DMS153 treated with DMSO at 0.1 percent for 48 hours (cell line): ENCODE data around the gene TOM1L2.

Experiments used
- DNase-seq: peaks from one replicate; lab custom pipeline; 2025; ENCODE audit not compliant: unreplicated experiment; lab: John Stamatoyannopoulos, UW

Gene TOM1L2

DNA sequence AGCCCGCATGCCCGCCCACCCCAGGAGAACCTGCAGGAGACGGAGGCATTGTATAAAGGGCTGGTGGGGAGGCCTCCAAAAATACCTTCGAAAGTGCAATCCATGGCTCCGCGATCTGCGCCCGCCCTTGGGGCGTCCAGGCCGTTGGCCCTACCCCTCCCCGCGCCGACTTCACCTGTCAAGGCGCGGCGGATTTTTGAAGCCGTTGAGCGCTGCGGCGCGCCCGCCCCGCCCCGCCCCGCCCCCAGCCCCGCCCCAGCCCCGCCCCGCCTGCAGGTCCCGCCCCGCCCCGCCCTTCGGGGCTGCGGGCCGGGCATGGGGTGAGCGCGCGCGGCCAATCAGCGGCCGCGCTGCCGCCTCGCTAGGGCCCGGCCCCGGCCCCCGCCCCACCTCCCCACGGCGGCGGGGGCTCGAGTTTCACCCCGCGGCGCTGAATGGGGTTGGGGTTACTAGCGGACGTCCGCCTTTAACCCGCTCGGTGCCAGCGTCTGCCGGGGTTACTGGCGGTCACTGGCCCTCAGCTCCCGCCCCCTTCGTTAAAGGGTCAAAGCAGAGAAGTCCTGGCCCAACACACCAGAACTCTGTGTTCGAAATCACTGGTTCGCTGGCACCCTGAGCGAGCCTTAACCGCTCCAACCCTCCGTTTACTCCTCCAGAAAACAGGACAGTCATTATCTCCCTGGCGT lies 148.6 kb downstream of the TOM1L2 start:
- DNase-seq, result peak; percentile 14

DNA sequence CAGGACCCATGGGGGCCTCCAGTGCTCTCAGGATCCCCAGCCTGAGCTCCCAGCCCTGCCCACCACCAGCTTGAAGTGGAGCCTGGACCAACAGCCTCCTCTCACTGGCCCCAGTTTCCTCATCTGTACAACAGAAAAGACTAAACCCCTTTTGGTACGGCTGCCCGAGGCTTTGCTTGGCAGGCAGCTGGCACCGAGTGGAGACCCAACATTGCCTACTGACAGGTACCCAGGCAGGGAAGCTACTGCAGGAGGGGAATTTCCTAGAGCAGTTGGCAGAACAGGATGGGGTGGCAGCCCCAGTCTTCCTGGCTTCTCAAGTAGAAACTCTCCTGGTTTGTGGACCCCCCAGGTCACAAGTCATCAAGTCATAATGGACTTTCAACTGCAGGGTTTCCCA lies 149.6 kb downstream of the TOM1L2 start:
- DNase-seq, result no peak

DNA sequence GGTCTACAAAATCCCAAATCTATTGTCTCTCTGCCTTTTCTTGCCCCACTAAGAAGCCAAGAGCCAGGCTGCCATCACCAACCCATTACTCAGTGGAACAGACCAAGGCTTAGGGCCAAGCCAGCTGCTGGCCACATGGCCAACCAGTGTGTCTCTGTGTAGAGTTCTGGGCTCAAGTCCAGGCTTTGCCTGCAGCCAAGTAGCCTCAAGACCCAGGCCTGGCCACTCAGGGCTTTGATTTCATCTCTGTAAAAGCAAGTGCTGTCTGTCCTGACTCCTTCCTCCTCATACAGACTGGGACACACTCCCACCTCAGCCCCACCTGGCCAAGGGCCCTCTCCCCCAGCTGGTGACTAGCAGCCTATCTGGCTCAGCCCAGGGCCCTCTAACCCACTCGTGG lies 150.0 kb downstream of the TOM1L2 start:
- no peak for DNase-seq

DNA sequence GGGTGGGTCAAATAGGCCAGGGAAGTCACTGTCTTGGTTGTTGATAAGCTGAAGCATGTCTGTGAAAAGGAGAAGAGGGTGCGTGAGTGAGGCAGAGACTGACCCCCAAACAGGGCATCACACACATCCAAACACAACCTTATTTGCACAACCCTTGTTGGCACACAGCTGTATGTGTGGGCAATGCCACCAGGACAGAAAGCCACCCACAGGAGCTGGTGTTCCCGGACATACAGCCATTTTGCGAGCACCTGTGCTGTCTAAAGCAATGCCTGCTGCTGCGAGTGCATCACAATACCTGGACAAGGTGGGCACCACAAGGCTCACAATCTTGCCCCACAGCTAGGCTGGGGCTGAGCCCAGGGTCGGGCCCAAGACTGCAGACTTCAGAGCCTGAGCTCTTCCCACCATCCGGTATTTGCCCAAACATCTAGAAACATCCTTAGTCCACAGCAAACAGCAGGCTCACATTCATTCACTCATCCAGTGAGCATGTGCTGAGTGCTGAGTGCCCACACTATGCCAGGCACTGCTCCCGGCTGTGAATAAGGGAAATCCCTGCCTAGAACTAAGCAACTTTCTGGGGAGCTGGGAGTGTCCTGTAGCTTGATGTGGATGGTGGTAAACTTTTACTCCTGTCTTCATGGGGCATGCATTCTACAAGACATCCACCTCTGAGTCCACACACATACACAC lies 151.6 kb downstream of the TOM1L2 start:
- DNase-seq, result no peak

DNA sequence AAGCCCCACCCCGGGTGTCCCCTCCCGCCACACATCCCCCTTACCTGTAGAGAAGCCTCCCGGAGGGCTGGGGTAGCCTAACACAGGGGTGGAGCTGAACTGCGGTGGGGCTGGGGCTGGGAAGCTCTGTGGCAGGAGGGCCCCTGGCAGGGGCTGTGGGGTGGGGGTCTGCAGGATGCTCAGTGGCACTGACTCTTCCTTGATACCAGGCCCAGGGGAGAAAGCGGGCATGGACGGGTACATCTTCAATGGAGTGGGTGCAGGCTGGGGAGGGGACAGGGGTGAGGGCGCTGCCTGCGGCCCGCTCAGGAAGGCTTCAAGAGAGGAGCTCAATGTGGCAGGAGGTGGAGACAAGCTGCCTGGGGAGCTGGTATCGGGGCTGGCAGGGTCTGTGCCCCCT lies 152.2 kb downstream of the TOM1L2 start:
- DNase-seq, result no peak

DNA sequence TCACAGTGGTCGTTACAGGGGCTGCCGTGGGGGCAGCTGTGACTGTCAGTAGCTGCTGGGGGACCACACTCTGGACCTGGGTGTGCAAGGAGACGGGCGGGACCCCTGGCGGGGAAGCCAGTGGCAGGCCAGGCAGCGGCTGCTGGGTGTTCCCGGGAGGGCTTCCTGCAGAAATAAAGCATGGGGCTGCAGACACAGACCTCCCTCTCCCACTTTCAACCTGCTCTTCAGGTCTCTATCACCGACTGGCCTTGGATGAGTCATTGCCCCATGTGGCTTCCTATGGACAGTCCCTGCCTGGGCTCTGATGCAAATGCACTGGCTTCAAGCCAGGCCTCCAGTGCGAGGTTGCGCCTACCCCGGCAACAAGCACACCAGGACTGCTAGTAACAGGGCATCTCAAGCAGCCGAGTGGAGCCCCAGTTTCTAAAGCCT lies 152.6 kb downstream of the TOM1L2 start:
- no peak for DNase-seq

DNA sequence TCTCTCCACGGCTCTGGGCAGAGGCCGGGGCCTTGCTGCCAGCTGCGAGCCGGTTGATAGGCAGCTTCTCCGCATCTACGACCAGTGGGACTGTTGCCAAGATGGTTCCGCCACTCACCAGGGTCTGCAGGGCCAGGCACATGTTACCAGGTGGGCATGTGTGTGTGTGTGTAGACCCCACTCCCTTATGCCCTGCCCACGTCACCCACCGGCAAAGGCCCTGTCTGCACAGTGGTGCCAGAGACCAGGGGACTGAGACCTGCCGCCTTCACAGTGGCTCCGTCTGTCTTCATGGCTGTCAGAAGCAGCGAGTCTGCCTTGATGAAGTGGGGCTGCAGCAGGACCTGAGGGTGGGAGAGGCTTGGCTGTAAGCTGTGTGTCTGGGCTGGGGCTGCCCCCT lies 153.1 kb downstream of the TOM1L2 start:
- no peak for DNase-seq

DNA sequence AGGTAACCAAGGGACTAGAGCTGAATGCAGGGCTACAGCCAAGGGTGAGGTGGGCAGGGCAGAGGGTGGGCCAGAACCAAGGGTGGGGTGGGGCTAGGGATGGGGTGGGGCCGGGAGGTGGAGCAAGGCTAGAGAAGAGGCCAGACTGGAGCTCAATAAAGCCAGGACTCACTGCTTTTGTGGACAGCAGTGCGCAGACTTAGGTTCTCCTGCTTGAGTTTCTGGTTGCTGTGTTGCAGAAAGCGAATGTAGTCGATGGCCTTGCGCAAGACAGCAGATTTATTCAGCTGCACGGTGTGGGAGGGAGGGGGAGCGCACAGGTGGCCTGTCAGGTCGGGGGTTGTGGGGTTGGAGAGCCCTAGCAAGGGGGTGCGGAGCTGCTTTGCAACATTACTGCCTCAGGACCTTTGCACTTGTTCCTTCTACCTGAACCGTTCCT lies 154.1 kb downstream of the TOM1L2 start:
- DNase-seq, result no peak

DNA sequence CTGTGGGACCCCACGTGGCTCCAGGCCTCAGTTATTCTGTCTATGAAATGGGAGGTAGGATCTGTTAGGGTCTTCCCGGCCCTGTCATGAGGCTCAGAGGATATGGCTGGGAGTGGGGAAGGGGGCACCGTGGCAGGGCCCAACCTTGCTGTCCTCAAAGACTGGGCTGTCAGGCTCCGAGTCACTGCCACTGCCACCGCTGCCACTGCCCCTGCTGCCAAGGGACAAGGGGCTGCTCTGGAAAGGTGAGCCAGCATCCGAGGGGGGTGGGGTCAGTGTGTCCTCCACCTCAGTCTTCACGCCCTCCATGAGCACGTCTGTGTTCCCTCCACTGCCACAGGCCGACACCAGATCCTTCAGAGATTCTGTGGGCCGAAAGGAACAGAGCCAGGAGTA lies 154.7 kb downstream of the TOM1L2 start:
- no peak for DNase-seq

DNA sequence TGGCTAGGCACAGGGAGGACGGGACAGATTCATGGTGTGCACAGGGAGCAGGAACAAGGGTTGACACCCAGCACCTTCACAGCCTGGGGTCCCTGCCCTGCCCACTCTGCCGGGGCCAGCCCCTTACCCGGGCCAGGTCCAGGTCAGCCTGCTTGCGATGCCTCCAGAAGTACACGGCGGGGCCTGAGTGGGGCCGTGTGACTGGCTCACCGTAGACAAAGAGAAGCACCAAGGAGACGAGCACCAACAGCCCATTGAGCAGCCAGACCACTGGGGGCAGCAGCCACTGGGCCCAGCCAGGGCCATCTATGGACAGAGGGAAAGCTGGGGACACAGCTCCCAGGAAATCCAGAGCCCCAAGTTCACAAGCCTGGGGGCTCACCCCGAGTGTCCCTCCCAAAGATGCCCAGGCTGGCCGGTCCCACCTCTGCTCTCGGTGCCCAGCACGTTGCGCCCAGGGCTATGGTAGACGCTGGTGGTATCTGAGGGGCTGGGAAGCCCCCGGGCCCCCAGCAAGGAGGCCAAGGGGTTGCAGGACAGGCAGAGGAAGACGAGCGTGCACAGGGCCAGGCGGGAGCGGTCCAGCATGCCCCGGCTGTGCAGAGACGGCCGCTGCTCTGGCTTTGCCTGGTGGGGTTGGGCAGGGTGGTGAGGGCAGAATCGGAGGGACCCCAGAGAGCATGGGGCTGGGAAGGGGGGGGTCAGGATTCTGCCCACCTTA lies 155.2 kb downstream of the TOM1L2 start:
- DNase-seq, result no peak

DNA sequence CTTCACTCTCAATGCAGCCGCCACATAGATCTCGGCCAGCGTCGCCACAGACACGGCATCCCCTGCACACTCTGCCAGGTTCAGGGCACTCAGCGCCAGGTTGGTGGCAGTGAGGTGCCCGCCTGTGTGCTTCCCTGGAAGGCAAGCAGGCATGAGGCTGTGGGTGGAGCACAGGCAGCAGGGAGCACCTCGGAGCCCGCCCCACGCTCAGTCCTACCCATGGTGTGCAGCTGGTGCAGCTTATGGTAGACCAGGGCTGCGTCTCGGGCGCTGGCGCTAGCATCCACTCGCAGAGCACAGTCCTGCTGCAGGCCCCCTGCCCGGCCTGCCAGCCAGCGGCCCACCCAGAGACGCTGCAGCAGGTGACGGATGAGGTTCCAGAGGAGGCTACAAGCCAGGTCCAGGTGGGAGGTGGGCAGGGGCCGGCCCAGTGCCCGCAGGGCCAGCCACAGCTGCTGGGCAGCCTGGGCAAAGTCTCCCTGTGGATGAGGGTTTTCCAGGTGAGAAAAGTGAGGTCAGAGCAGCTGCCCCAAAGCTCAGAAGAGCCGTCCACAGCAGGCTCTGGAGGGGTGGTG lies 155.9 kb downstream of the TOM1L2 start:
- DNase-seq, result no peak

DNA sequence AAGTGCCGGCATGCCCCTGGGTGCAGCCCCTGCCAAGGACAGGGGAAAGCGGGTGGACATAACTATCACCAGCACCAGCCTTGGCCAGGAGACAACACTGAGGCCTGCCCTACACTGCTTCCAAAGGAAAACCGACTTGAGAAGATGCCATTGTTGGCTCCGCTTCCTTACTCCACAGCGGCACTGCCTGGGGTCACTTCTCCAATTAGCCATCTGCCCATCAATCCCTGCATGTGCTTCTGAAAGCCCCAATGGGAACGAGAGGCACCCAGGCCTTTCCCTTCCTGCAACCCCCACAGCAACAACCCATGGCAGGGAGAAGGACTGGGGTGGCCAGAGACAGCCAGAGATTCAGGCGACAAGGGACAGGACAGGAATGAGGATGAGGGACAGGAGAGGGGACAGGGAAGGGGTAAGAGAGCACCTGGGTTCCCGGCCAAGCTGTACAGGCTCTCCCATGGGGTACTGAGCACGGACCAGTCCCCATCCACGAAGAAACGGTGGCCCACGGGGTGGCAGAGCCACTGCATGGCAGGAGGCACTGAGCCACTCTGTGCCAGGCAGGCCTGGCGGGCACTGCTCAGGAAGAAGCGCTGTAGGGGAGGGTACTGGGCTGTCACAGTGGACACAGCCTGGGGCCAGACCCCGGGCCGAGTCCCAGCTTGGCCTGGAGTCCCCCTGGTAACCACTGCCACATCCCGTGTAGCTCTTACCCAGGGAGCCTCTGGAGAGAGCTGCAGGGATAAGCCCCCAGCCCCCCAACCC lies 156.6 kb downstream of the TOM1L2 start:
- no peak for DNase-seq

DNA sequence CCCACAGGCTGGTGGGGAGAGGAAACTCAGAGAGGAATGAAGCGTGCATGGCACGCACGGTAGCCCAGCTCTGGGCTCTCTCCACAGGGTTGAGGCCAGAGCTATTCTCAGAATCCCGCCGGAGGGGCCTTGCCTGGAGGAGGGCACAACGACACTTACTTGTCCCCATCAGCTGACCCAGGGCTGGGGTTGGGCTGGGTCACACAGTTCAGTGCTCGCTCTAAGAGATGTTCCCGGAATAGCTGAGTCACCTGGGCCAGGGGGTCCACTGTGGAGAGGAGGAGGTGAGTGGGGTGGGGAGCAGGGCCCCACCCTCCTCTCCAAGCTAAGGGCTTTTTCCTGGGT lies 157.2 kb downstream of the TOM1L2 start:
- DNase-seq, result no peak

DNA sequence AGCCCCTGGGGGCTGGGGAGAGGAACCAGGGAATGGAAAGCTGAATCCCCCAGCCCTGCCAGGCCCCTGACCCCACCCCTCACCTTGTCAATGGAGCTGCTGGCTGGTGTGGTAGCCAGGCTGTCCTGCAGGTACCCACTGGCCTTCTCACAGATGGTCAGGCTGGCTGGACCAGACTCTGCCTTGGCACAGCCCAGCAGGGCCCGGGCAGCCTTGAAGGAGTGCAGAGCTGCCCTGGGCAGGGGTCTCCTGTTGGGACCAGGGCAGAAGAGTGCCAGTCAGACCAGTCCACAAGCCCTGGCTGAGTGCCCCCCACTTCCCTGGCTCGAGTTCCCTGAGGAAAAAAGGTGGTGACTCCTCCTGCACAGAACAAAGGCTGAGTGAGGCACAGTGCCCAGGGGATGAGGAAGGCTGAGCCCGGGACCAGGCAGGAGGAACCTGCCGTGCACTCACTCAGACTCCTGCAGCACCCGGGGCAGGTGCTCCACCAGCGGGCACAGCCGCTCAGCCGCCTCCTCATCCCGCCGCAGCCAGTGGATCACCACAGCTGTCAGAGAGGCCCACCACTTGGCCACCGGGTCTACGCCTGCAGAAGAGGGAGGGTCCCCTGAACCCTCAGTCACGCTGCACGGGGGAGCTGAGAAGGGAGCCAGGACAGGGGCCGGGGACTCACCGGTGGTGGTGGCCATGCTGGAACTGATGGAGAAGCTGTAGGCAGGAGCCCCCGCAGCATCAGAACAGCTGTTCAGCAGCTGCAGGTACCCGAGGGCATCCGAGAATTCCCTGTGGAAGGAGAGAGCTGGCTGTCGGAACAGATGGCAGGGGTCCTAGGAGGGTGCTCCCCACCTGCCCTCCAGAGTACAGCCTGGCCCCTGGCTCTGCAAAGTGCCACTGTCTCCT lies 157.8 kb downstream of the TOM1L2 start:
- DNase-seq, result no peak

DNA sequence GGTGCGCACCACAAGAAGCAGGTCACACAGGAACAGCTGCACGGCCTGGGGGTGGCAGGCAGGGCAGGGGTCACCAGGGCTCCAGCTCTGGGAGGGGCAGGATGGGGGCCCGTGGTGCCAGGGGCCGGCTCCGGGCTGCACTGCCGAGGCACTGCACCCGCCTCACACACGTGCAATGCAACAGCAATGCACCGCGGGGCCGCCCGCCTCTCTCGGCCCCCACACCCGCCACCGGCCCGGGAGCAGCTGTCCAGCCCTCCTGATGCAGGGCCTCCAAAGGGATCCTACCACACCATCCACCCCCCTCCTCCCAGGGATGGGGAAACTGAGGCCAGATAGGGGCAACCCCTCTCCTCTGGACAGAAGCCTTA lies 158.5 kb downstream of the TOM1L2 start:
- no peak for DNase-seq

DNA sequence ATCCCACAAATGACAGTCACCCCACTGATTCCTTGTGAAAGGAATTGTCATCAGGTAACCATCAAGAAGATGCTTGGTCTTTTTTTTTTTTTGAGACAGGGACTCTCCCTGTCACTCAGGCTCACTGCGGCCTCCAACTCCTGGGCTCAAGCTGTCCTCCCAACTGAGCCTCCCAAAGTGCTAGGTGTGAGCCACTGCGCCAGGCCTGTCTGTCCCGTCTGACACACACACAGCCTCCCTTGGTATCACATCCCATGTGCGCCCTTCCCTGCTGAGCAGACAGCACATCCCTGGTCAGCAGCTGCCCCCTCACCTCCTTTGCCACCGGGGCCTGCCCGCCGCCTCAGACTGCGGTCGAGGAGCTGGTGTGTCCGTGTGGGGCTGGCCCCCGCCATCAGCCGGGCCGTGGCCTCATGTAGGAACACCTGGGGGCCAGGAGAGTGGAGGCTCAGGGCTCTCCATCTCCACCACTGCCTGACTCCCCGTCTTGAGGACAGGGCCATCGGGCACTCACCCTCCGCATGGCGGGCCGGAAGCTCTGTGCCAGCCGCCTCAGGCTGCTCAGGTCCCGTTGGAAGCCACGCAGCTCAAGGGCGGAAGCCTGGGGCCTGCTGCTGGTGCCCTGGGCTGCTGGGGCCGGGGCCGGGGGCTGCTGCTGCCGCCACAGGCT lies 159.0 kb downstream of the TOM1L2 start:
- DNase-seq, result no peak

DNA sequence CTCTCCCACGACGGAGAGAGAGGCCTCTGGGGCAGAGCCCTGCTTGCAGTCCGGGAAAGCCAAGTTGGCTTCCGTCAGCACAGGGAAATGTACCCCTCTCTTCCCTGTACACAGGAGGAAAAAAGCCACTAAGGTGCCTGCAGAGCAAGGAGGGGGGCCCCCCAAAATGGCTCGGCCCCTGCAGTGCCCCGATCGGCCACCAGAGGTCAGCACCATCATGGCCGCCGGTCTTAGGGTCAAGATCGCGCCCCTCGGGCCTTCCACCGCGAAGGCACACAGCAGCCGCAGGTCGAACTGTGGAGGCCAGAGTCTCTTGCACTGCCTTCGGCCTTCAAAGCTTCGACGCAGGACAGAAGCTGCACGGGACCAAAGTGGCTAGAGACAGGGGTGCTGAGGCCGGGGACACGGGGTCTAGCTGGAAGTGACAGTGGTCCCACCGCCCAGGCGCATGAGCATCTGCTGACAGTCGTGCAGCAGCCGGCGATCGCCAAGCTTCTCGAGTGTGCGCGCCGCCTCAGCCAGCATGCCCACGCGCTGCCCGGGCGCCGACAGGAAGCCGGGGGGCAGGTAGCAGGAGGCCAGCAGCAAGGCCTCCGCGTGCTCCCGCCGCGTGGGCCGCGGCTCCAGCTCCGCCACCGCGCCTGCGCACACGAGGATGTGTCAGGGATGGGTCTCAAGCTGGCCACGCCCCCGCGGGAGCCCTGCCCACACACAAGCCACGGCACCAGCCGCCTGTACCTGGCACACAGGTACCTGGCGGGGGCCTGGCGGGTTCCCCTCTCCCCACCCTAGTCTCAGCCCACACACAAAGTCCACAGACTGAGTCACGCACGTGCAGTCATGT lies 159.8 kb downstream of the TOM1L2 start:
- DNase-seq, result no peak

DNA sequence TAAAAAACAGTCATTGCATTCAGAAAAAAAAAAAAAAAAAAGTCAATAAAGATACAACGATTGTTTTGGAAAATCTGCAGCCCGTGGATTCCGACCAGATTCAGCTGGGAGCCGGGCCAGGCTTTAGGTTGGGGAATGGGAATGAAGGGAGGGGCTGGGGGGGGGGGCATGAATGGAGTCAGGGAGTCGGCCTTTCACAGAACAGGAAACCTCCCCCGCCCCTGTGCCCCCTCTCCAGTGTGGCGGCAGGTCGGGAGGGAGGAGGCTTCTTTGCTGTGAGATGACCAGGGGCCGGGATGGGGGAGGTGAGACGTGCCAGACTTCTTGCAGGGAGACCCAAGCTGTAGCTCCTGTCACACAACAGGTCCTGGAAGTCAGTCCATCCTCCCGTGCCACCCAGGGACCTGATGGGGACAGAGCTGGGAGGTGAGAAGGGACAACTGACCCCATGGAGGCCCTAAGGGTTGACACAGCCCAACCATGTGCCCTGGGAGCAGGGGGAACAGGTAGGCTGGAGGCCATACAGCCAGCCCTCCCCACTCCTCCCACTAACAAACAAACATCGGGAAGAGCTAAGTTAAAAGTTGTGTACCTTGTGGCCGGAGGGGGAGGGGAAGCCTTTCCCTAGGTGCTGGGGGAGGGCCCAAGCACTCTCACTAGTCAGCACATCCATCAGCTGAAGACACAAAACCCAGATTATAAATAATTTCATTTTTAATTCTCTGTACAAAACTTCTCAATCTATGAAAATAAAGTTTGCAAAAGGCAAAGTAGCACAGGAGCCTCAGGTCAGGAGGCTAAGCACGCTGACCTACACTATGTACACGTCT lies 160.6 kb downstream of the TOM1L2 start:
- no peak for DNase-seq
